ENCODE results near the gene ARPP19.

DNA sequence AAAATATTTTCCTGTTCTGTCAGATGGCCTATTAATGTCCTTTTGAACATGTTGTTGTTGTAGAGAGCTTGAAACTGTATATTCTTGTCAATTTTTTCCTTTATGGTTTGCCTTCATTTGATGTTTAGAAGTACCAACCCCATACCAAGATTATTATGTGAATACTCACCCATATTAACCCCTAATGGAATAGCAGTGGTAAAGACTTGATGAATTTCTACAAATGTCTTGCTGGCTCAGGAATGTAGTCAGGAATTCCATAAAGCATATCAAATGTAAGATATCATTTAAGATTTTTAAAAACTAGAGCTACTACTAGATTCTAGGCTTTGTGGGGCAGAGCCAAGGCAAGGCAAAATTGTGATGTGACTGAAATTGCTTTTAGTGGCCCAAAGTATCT lies 70.1 kb downstream of the ARPP19 start:
- TF ChIP-seq, protein P1, sequence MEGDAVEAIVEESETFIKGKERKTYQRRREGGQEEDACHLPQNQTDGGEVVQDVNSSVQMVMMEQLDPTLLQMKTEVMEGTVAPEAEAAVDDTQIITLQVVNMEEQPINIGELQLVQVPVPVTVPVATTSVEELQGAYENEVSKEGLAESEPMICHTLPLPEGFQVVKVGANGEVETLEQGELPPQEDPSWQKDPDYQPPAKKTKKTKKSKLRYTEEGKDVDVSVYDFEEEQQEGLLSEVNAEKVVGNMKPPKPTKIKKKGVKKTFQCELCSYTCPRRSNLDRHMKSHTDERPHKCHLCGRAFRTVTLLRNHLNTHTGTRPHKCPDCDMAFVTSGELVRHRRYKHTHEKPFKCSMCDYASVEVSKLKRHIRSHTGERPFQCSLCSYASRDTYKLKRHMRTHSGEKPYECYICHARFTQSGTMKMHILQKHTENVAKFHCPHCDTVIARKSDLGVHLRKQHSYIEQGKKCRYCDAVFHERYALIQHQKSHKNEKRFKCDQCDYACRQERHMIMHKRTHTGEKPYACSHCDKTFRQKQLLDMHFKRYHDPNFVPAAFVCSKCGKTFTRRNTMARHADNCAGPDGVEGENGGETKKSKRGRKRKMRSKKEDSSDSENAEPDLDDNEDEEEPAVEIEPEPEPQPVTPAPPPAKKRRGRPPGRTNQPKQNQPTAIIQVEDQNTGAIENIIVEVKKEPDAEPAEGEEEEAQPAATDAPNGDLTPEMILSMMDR (conservative IDR thresholded peaks at IDR 0.05) = no peak
- no peak for TF ChIP-seq ZFX (IDR thresholded peaks at IDR 0.05)

All from C4-2B (cell line).